ENCODE results near the gene ARPP21.

DNA sequence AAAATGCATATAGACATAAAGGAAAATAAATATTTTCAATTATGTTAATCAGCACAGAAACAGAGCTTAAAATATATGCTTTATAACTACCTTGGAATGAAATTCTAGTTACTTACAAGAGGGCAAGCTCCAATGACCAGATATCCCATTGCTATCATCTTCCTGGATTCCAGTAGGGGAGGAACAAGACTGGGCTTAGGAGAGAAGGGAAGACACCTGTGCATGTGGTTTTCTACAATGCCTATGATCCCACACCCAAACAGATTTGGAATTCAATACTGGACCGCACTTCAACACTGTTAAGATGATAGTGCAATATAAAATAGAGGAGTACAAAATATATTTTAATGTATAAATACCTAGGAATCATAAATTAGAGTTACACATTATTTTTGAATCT lies 79.6 kb downstream of the ARPP21 start:
- TF ChIP-seq, protein P1, sequence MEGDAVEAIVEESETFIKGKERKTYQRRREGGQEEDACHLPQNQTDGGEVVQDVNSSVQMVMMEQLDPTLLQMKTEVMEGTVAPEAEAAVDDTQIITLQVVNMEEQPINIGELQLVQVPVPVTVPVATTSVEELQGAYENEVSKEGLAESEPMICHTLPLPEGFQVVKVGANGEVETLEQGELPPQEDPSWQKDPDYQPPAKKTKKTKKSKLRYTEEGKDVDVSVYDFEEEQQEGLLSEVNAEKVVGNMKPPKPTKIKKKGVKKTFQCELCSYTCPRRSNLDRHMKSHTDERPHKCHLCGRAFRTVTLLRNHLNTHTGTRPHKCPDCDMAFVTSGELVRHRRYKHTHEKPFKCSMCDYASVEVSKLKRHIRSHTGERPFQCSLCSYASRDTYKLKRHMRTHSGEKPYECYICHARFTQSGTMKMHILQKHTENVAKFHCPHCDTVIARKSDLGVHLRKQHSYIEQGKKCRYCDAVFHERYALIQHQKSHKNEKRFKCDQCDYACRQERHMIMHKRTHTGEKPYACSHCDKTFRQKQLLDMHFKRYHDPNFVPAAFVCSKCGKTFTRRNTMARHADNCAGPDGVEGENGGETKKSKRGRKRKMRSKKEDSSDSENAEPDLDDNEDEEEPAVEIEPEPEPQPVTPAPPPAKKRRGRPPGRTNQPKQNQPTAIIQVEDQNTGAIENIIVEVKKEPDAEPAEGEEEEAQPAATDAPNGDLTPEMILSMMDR (IDR thresholded peaks at IDR 0.05): no peak
- TF ChIP-seq ZFX (IDR thresholded peaks at IDR 0.05; ENCODE audit: borderline replicate concordance): no peak
